M059J (cell line): ENCODE measurements around the gene TIMP2. TPM values are rescaled to one million over a fixed set of nuclear protein-coding genes. Genes with fewer than 3 reads are reported as not detected.
"Not testable (repeated sequence)": the region's sequence is repeated elsewhere in the genome, so short reads cannot be mapped to it uniquely, and the experiment has no call there.

Experiments
- DNase-seq: peaks from one replicate; pipeline ENCODE4 v3.0.0-alpha.2; 2012; ENCODE audit warnings: low read depth
- total RNA-seq: library from RNA; depleted of rRNA; stranded (reverse); fragments of >200 nt; shearing (Covaris generic); gene quantifications from 2 replicates; pipeline ENCODE4 v1.2.3, GENCODE V29; 2014; rRNA removed

Gene TIMP2, protein sequence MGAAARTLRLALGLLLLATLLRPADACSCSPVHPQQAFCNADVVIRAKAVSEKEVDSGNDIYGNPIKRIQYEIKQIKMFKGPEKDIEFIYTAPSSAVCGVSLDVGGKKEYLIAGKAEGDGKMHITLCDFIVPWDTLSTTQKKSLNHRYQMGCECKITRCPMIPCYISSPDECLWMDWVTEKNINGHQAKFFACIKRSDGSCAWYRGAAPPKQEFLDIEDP
- total RNA-seq, result 213 and 289 TPM in 2 replicates

DNA sequence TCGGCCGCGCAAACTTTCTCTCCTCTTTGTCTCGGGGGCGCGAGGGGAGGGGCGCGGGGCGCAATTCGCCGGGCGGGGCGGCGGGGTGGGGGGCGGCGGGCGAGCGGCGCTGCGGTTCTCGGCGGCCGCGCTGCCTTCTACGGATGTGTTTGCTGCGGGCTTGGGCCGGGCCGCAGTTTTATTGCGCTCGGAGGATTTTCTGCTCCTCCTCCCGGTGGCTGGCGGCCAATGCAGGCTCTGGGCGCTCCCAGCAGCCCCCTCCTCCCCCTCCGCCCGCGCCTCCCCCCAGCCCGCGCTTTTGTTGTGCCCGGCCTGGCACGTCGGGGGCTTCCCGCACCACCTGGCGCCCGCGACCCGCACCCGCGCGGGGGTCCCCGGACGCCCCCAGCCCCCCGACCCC, at the start of gene TIMP2:
TIMP2 (minus strand) TSS at position 154 of the 400 bp plus-strand sequence. CDS start 299 bp downstream, outside the sequence.
- DNase-seq, result peak; percentile 76

GRCh38 chr17:78973792-78974520, 48.8 kb upstream of the TIMP2 start:
- no peak for DNase-seq

DNA sequence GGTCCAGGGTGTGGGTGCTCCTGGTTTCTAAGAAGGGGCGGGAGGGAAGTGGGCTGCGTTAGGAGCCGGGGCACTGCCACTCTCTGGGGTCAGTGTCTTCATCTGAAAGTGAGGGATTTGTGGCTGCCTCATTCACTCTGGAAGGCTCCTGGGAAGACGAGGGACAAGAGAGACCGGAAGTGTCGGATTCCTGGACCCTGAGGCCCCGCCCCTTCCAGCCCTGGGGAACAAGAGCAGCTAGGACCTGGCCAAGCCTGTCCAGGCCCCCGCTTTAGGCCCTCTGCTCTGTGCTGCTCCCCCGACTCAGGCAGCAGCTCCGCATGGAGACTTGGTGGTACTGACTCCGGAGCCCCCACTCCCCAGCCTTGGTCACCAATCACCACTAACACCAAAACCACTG, 48.0 kb upstream of the TIMP2 start:
- no peak for DNase-seq

DNA sequence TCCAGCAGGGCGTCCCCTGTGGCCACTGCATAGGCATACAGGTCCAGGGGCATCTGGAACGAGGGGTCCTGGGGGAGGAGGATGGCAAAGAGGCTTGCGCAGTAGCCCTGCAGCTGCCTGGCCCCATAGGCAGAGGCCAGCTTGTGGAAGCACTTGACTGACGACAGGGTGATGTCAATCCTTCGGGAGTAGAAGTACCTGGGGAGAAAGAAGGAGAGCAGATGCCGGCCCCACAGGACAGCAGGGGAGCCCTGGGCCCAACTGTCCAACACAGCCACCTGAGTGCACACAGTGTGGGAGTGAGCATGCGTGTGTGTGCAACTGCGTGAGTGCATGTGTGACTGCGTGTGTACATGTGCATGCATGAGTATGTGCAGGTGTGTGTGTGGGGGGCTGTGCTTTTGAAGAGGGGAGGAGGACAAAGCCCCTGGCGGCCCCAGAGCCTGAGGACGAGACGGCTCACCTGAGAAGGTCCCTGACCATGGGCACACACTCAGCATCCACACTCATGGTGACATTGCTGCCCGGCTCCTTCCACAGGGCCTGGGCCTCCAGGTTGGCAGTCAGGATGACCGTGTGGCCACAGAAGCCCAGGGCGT, 47.4 kb upstream of the TIMP2 start:
- no peak for DNase-seq

DNA sequence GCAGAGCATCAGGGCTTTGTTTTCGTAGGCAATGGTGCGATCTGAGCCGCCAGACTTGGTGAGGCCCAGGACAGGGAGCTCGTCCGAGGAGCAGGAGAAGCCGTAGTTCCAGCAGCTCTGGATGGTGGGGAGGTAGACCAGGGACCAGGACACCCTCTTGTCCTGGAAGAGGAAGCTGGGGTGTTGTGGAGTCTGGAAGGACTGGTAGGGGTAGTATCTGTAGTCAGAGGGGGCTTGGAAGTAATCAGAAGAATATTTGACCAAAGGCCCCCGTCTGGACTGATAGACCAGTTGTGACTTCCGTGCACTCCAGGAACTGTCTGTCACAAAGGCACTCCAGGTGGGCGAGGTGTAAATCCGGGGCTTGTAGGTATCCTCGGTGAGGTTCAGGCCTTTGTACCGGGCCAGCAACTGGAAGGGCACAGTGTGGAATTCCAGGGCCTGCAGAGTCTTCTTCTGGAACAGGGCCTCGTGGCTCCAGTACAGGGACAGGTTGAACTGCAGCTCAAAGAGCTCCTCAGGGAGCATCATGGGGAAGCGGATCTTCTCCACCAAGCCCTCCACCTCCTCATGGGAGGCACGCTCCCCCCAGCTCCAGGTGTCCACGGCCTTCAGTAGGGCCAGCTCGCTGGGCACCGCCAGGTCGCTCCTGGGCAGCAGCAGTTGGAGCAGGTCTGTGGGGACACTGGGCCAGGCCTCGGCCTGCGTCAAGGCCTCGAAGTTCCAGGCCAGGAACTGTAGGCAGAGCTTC, 46.7 kb upstream of the TIMP2 start:
- DNase-seq, result no peak

GRCh38 chr17:78970834-78971755, 45.9 kb upstream of the TIMP2 start:
- DNase-seq, result peak; percentile 66

DNA sequence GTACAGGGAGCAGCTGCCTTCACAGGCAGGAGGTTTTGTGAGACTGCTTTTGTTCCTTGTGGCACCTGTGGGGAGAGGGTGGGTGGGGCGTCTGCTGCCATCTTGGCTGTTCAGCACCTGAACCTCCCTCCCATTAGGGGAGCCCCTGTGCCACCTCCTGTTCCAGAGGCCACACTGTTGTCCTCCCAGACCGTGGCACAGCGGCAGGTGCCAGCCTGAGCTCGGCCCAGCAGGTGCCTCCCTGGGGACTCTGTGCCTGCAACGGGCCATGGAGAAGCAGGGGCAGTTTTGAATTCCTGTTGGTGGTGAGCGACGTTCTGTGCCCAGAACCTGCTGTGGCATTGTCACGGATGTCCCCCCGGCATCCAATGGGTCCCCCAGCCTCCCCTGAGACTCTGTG, 44.7 kb upstream of the TIMP2 start:
- no peak for DNase-seq

- peak; percentile 25 for DNase-seq
Observed at GRCh38 chr17:78967782-78968362, 42.7 kb upstream of the TIMP2 start.

- no peak for DNase-seq
Observed at GRCh38 chr17:78966910-78967600, 41.9 kb upstream of the TIMP2 start.

GRCh38 chr17:78966123-78966813, 41.1 kb upstream of the TIMP2 start:
- no peak for DNase-seq

- DNase-seq, result no peak
Observed at GRCh38 chr17:78965491-78965924, 40.3 kb upstream of the TIMP2 start.

GRCh38 chr17:78963378-78963777, 38.2 kb upstream of the TIMP2 start:
- DNase-seq, result no peak

DNA sequence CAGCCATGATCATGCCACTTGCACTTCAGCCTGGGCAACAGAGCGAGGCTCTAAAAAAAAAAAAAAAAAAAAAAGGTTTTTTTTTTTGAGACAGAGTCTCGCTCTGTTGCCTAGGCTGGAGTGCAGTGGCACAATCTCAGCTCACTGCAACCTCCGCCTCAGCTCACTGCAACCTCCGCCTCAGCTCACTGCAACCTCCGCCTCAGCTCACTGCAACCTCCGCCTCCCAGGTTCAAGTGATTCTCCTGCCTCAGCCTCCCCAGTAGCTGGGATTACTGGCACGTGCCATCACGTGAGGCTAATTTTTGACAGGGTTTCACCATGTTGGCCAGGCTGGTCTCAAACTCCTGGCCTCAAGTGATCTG, 37.8 kb upstream of the TIMP2 start:
- DNase-seq, result not testable (repeated sequence)

- peak; percentile 89 for DNase-seq
Observed at GRCh38 chr17:78962345-78962983, 37.3 kb upstream of the TIMP2 start.

GRCh38 chr17:78961571-78961970, 36.4 kb upstream of the TIMP2 start:
- no peak for DNase-seq

DNA sequence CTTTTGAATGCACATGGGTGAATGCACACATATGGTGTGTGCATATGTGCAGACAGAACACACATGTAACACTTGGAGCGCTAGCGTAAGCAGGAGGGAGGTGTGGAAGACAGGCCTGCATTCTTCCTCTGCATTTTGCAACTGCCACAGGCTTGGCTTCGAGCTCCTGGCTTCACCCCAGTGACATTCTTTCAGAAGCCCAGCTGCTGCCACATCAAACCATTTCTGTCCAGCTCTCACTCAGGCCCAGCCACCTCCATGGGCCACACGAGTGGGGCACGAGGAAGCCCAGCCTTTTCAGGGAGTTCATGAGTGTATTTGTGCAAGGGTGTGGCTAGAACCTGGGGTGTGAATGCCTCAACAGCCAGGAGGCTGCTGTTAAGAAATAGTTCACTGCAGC, 35.7 kb upstream of the TIMP2 start:
- DNase-seq, result no peak

DNA sequence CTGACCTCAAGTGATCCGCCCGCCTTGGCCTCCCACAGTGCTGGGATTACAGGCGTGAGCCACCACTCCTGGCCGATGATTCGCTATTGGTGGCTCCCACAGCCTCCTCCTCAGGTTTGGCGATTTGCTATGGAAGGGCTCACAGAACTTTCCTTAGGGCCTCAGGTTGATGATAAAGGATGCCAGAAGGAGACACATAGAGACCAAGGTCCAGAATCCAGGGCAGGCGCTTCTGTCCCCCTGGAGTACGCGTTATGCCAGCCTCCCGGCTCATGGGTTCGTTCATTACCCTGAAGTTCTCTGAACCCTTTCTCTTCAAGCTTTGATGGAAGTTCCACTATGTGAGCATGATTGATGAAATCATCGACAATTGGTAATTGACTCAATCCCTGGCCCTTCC, 34.6 kb upstream of the TIMP2 start:
- DNase-seq, result no peak

DNA sequence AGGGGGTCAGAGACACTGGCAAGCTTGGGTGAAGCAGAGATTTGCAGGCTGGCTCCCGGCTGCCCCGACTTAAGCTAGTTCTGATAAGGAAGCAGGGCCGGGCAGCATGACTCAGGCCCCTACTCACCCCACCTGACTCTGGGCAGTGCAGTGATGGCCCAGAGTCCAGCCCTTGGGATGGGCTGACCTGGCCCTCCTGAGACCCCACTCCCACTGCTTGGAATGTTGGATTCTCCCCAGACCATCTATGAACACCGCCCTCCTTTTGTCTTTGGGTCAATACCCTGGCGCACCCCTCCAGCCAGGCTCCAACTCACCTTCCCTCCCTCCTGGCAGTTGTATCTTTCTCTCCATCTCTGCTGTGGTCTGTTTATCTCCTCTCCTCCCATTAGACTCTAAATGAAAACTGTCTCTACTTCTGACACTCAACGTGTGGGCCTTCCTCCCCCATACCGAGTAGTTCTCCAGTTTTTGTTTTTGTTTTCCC, 33.5 kb upstream of the TIMP2 start:
- DNase-seq, result peak; percentile 81

- peak; percentile 97 for DNase-seq
Observed at GRCh38 chr17:78957128-78957527, 31.9 kb upstream of the TIMP2 start.
